Naive B cell (primary cell): Measurements from ENCODE around the gene FLNB. TPM values are rescaled to one million over a fixed set of nuclear protein-coding genes. Genes with fewer than 3 reads are reported as not detected.
"Not testable (repeated sequence)": the region's sequence is repeated elsewhere in the genome, so short reads cannot be mapped to it uniquely, and the experiment has no call there.

Source experiments
- ATAC-seq, 2 donors: fragments of 150-1000 bp; cut with Tn5 transposase; 2 replicates each; pipeline ENCODE4 v1.10.0; 2021; ENCODE audit warnings: low read depth in 2 of 2, mild to moderate bottlenecking in 2 of 2, moderate library complexity in 2 of 2
- DNase-seq: peaks from one replicate; pipeline ENCODE4 v3.0.0; 2022
- H3K27ac Mint-ChIP-seq, 6 donors: one replicate each; pipeline ENCODE4 v1.8.0; 2020 to 2022; ENCODE audit warnings: mild to moderate bottlenecking in 6 of 6, mixed read lengths in 6 of 6, moderate library complexity in 5 of 6, inconsistent platforms in 2 of 6
- H3K27me3 Mint-ChIP-seq, 3 donors: one replicate each; pipeline ENCODE4 v1.8.0; 2021 to 2022; ENCODE audit warnings: mixed read lengths in 3 of 3, mild to moderate bottlenecking in 1 of 3
- H3K36me3 Mint-ChIP-seq, 2 donors: one replicate each; pipeline ENCODE4 v1.8.0; 2020 to 2022; ENCODE audit warnings: mixed read lengths in 2 of 2, inconsistent platforms in 1 of 2, mild to moderate bottlenecking in 1 of 2
- H3K4me1 Mint-ChIP-seq, 3 donors: one replicate each; pipeline ENCODE4 v1.8.0; 2020 to 2022; ENCODE audit warnings: mixed read lengths in 3 of 3, inconsistent platforms in 1 of 3, mild to moderate bottlenecking in 1 of 3, moderate library complexity in 1 of 3
- H3K4me3 Mint-ChIP-seq, 8 donors: one replicate each; pipeline ENCODE4 v1.8.0; 2020 to 2022; ENCODE audit warnings: mild to moderate bottlenecking in 8 of 8, mixed read lengths in 8 of 8, moderate library complexity in 8 of 8, inconsistent platforms in 2 of 8
- H3K9me3 Mint-ChIP-seq, 7 donors: one replicate each; pipeline ENCODE4 v1.8.0; 2020 to 2022; ENCODE audit warnings: mixed read lengths in 7 of 7, mild to moderate bottlenecking in 5 of 7, inconsistent platforms in 2 of 7, moderate library complexity in 1 of 7
- polyA plus RNA-seq, 6 donors: library from polyadenylated mRNA; unstranded; fragments of 300-500 nt; fragmentation: Illumina TruSeq; gene quantifications; one replicate each; pipeline ENCODE4 v1.2.3, GENCODE V29; 2021; ENCODE audit warnings: low read depth in 6 of 6

FLNB gene
- polyA plus RNA-seq, 6 donors from 2014 or later: 3.2 to 14.6 (median 9.7) TPM

DNA sequence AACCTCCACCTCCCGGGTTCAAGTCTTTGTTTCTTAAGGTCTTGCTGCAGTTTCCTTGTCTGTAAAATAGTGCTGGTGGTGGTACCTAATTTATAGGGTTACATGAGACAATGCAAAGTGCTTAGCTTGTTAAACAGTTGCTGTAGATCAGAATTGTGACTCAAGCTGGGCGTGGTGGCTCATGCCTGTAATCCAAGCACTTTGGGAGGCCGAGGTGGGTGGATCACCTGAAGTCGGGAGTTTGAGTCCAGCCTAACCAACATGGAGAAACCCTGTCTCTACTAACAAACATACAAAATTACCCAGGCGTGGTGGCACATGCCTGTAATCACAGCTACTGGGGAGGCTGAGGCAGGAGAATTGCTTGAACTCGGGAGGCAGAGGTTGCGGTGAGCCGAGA, 19.0 kb upstream of the FLNB start:
- H3K9me3 Mint-ChIP-seq, H3K4me3 Mint-ChIP-seq, ATAC-seq, H3K36me3 Mint-ChIP-seq, H3K27ac Mint-ChIP-seq, DNase-seq, H3K4me1 Mint-ChIP-seq: not testable (repeated sequence)
- H3K27me3 Mint-ChIP-seq: peaks cover 0 to 21% (median 10%) of the 10 kb centered on the region in 3 donors

DNA sequence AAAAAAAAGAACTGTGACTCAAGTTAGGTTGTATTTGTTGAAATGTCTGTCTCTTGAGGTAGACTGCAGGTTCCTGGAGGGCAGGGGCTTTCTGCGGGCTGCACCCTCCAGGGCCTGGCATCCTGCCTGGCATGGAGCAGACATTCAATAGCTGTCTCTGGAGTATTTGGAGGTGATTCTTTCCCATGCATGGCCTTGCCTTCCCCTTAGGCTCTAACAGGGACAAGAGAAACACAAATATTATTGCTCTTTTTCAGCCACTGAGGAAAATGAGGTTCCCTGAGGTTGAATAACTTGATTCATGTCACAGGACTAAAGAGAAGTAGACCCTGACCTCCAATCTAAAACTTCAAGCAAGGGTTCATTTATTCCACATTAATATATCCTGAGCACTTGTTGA, 18.6 kb upstream of the FLNB start:
- Mint-ChIP-seq H3K27me3 (peaks cover 0 to 21% (median 8%) of the 10 kb centered on the region in 3 donors), H3K4me3 (no peak overlapping the region), H3K36me3 (peaks cover 0 to 5% of the 10 kb centered on the region in 2 donors), H3K9me3 (no peaks in the 10 kb centered on the region), H3K4me1 (no peaks in the 10 kb centered on the region), H3K27ac (no peak overlapping the region)
- ATAC-seq: no peak
- no peak for DNase-seq

DNA sequence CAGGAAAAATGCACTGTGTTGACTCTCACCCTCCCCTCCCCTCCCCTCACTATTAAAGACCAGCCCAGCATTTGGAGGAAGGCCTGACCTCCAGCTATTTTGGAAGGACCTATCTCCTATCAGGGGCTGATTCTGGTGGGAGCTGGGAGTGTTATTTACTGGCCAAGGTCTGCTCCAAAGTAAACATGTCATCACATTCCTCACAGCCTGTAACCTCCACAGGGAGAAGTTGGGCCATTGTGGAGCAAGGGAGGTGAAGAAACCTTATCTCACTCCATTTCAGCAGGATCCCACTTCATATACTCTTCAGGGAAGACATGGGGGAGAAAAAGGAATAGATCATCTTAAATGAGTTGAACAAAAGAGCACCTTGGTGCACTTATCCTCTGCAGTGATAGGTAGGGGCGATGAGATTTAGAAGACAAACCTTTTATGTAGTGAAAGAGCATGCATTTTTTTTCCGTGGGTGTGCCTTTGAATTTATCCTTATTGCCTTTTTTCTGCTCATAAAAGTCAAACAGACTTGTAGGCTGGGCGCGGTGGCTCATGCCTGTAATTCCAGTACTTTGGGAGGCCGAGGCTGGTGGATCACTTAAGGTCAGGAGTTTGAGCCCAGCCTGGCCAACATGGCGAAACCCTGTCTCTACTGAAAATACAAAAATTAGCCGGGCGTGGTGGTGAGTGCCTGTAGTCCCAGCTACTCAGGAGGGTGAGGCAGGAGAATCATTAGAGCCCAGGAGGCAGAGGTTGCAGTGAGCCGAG, 15.6 kb upstream of the FLNB start:
- DNase-seq (no peak), ATAC-seq (no peak)
- Mint-ChIP-seq H3K27me3 (peaks cover 0 to 7% (median 5%) of the 10 kb centered on the region in 3 donors), H3K4me3 (peak overlapping the region in 1 of 8 donors; percentile 63), H3K4me1 (no peaks in the 10 kb centered on the region), H3K27ac (no peak overlapping the region), H3K9me3 (no peaks in the 10 kb centered on the region), H3K36me3 (peaks cover 0 to 5% of the 10 kb centered on the region in 2 donors)

DNA sequence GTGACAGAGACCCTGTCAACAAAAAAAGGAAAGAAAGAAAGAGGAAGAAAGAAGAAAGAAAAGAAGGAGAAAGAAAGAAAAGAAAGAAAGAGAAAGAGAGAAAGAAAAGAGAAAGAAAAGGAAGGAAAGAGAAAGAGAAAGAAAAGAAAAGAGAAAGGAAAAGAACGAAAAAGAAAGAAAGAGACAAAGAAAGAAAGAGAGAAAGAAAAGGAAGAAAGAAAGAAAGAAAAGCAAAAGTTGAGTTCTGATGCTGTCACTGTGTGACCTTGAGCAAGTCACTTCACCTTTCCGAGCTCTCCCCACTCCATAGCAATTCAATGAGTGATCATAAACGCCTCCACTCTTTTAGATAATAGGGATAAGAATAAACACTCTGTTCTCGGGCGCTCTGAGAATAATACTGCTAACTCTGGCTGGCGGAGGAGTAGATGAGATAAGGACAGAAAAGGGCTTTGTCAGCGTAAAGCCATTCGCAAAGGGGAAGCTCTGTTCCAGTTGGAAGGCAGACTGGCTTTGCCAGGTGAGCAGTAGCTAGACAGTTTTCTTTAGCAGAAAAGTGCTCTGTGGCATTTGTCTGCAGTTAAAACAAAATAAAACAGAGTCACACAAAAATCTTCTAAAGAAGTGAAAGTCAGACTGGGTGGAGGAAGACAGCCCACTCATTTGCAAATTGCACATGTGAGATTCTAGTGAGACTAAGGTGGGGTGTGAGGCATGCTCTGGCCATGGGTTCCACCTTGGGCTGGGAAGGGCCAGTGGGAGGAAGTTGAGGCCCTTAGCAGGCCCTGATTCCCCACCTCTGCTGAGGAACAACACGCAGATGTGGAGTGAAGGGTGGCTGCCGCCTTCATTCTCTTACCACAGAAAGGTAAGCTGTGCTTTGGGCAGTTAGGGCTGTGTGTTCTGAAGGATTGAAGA, 9.6 kb upstream of the FLNB start:
- DNase-seq: no peak
- H3K36me3 Mint-ChIP-seq: no peaks in the 10 kb centered on the region
- peak; percentile 43 to 51 for ATAC-seq
- peak overlapping the region; percentile 37 to 77 (median 47) for H3K4me3 Mint-ChIP-seq
- no peaks in the 10 kb centered on the region for H3K27me3 Mint-ChIP-seq
- no peaks in the 10 kb centered on the region for H3K9me3 Mint-ChIP-seq
- peaks cover 11 to 26% (median 17%) of the 10 kb centered on the region in 3 donors for H3K4me1 Mint-ChIP-seq
- H3K27ac Mint-ChIP-seq: peak overlapping the region in 3 of 6 donors; percentile 39 to 85 (median 61)

DNA sequence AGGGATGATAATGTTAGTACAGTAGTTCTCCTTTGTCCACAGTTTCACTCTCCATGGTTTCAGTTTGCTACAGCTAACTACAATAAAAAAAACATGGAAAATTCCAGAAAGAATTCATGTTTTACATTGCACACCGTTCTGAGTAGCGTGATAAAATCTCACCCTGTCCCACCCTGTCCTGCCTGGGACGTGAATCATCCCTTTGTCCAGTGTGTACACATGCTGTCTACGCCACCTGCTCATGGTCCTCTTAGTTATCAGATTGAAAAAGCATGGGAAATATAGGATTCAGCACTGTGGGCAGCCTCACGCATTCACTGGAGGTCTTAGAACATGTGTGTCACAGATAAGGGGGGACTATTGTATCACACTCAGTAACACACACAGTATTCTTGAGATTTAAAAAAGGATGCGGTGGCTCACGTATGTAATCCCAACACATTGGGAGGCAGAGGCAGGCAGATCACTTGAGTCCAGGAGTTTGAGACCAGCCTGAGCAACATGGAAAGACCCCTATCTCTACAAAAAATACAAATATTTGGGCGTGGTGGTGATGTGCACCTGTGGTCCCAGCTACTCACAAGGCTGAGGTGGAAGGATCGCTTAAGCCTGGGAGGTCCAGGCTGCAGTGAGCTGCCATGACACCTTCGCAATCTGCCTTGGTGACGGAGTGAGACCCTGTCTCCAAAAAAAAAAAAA, 8.7 kb upstream of the FLNB start:
- ATAC-seq (no peak), DNase-seq (no peak)
- Mint-ChIP-seq H3K36me3 (no peaks in the 10 kb centered on the region), H3K4me3 (no peak overlapping the region), H3K27ac (no peak overlapping the region), H3K4me1 (peaks cover 11 to 26% (median 17%) of the 10 kb centered on the region in 3 donors), H3K27me3 (no peaks in the 10 kb centered on the region), H3K9me3 (no peaks in the 10 kb centered on the region)

DNA sequence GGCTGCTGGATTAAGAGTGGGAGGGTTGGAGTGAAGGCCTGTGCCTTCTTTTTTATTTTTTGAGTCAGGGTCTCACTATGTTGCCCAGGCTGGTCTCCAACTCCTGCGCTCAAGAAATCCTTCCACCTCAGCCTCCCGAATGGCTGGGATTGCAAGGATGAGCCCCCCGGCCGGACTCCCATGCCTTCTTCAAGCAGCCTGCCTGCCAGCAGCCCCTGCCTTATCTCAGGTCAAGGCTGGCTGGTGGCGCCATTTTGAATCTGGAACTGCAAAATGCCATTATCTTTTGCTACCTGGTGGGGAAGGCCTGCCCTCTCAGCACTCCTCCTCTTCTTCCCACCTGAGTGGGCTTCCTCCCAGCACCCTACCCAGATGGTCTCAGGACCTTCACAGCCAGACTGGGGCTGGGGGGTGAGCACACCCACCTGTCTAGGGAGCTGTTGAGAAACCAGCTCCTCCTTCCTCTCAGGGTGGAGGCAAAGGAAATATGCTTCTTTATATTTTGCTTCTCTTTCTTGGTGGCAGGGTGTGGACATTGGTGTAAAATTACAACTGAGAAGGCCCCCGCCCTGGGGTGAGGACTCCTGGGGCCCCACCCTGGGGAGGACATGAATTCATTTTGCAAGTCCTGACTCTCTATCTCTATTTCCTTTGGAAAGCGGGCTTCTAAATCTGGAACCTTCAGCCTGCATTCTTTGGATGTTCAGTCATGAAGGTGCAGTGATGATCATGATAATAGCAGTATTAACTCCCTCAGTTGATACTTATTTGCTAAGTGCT, 7.7 kb upstream of the FLNB start:
- no peaks in the 10 kb centered on the region for H3K9me3 Mint-ChIP-seq
- DNase-seq: no peak
- H3K27ac Mint-ChIP-seq: no peak overlapping the region
- no peak for ATAC-seq
- H3K27me3 Mint-ChIP-seq: no peaks in the 10 kb centered on the region
- H3K36me3 Mint-ChIP-seq: no peaks in the 10 kb centered on the region
- H3K4me1 Mint-ChIP-seq: peaks cover 11 to 26% (median 17%) of the 10 kb centered on the region in 3 donors
- H3K4me3 Mint-ChIP-seq: no peak overlapping the region

DNA sequence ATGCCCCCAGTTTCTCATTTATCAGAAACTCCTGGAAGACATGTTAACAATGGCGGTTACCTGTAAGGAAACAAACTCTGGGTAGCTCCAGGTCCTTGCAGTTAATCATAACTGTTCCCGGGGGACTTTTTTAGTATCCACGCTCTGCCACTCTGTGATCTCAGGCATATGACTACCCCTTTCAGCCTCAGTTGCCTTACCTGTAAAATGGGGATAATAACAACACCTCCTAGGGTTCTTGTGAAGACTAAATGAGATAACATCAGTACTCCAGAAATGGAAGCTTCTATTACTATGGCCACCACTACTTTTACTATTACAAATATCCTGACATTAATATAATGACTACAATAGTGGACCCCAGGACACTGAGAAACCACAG, 7.1 kb upstream of the FLNB start:
- no peak for DNase-seq
- ATAC-seq: no peak
- H3K4me3 Mint-ChIP-seq: no peak overlapping the region
- H3K27ac Mint-ChIP-seq: no peak overlapping the region
- H3K36me3 Mint-ChIP-seq: no peaks in the 10 kb centered on the region
- H3K4me1 Mint-ChIP-seq: peaks cover 11 to 26% (median 17%) of the 10 kb centered on the region in 3 donors
- no peaks in the 10 kb centered on the region for H3K9me3 Mint-ChIP-seq
- no peaks in the 10 kb centered on the region for H3K27me3 Mint-ChIP-seq

DNA sequence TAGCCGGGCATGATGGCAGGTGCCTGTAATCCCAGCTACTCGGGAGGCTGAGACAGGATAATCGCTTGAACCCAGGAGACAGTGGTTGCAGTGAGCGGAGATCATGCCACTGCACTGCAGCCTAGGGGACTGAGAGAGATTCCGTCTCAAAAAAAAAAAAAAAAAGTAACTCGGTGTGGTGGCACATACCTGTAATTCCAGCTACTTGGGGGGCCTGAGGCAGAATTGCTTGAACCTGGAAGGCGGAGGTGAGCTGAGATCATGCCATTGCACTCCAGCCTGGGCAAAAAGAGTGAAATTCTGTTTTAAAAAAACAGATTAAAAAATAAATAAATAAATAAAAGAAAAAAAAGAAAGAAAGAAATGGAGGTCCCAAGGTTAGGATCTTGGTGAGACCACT, 6.2 kb upstream of the FLNB start:
- H3K27ac Mint-ChIP-seq: no peak overlapping the region

DNA sequence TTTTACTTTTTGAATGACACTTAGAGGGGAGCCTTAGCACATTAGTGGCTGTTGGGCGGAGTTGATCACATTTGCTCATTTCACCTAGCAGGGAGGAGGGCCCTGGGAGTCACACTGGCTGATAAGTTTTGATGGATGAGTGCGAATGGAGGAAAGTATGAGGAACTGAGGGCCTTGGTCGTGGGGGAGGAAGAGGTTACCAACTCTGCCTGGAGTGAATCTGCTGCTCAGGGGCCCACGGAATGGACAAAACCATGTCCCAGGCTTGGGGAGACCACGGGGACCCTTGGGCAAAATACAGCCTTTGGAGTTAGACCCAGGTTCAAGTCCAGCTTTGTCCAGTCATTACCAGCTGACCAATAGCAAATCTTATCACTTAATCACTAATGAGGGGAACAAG, 5.1 kb upstream of the FLNB start:
- no peak overlapping the region for H3K27ac Mint-ChIP-seq

More for the DNA sequence above, 6.2 kb upstream of the FLNB start:
- no peak for ATAC-seq
- H3K9me3 Mint-ChIP-seq: no peaks in the 10 kb centered on the region
- no peak overlapping the region for H3K4me3 Mint-ChIP-seq
- no peaks in the 10 kb centered on the region for H3K27me3 Mint-ChIP-seq
- H3K36me3 Mint-ChIP-seq: no peaks in the 10 kb centered on the region
- H3K4me1 Mint-ChIP-seq: peaks cover 11 to 26% (median 17%) of the 10 kb centered on the region in 3 donors
- DNase-seq: no peak

DNA sequence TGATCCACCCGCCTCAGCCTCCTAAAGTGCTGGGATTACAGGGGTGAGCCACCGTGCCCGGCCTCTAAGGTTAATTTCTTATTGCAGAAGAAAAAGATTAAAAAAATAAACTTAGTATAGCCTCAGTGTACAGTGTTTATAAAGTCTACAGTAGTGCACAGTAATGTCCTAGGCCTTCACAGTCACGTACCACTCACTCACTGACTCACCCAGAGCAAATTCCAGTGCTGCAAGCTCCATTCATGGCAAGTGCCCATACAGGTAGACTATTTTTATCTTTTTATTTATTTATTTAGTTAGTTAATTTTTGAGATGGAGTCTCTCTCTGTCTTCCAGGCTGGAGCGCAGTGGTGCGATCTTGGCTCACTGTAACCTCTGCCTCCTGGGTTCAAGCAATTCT, 3.2 kb upstream of the FLNB start:
- H3K27me3 Mint-ChIP-seq: no peaks in the 10 kb centered on the region
- H3K36me3 Mint-ChIP-seq: no peaks in the 10 kb centered on the region
- H3K27ac Mint-ChIP-seq: peak overlapping the region in 2 of 6 donors; percentile 14 to 50
- DNase-seq (no peak), ATAC-seq (no peak)
- H3K9me3 Mint-ChIP-seq: no peaks in the 10 kb centered on the region
- peaks cover 12 to 17% (median 13%) of the 10 kb centered on the region in 3 donors for H3K4me1 Mint-ChIP-seq
- H3K4me3 Mint-ChIP-seq: no peak overlapping the region

More for the DNA sequence above, 5.1 kb upstream of the FLNB start:
- no peak for ATAC-seq
- H3K4me1 Mint-ChIP-seq: peaks cover 14 to 23% (median 16%) of the 10 kb centered on the region in 3 donors
- no peak for DNase-seq
- no peak overlapping the region for H3K4me3 Mint-ChIP-seq
- no peaks in the 10 kb centered on the region for H3K9me3 Mint-ChIP-seq
- H3K27me3 Mint-ChIP-seq: no peaks in the 10 kb centered on the region
- H3K36me3 Mint-ChIP-seq: no peaks in the 10 kb centered on the region

DNA sequence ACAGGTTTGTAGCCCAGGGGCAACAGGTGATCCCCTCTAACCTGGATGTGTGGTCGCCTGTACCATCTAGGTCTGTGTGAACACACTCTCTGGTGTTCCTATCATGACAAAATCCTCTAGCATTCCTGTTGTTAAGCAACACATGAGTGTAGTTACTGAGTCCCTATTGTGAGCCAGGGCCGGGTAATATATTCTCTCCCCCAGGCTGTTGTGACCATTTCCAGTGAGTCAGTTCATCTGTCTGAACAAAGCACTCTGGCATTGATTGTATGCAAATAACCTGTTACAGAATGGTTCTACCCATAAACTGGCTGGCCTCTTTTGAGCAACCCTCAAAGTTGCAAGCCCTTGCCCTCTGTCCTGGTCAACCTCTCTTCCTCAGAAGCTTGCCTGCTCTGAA, 2.6 kb upstream of the FLNB start:
- DNase-seq (no peak), ATAC-seq (no peak)
- Mint-ChIP-seq H3K27ac (peak overlapping the region in 1 of 6 donors; percentile 49), H3K36me3 (no peaks in the 10 kb centered on the region), H3K9me3 (no peaks in the 10 kb centered on the region), H3K27me3 (no peaks in the 10 kb centered on the region), H3K4me3 (peak overlapping the region in 2 of 8 donors; percentile 7 to 75), H3K4me1 (peaks cover 13 to 16% (median 13%) of the 10 kb centered on the region in 3 donors)

DNA sequence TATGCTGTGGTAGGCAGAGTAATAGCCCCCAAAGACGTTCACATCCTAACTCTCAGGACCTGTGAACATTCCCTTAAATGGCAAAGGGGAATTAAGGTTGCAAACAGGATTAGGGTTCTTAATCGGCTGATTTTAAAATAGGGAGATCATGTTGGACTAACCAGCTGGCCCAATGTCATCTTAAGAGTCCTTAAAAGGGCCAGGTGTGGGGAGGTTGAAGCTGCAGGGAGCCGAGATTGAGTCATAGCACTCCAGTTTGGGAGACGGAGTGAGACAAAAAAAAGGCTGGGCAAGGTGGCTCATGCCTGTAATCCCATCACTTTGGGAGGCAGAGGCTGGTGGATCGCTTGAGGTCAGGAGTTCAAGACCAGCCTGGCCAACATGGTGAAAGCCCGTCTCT, 1.6 kb upstream of the FLNB start:
- H3K27me3 Mint-ChIP-seq: no peaks in the 10 kb centered on the region
- H3K4me3 Mint-ChIP-seq: peak overlapping the region in 5 of 8 donors; percentile 7 to 75 (median 40)
- H3K27ac Mint-ChIP-seq: peak overlapping the region in 2 of 6 donors; percentile 44 to 56
- DNase-seq (no peak), ATAC-seq (no peak)
- H3K4me1 Mint-ChIP-seq: peaks cover 13 to 19% (median 17%) of the 10 kb centered on the region in 3 donors
- no peaks in the 10 kb centered on the region for H3K9me3 Mint-ChIP-seq
- H3K36me3 Mint-ChIP-seq: no peaks in the 10 kb centered on the region
